Measurements from ENCODE around the gene RAD51C.

- TF ChIP-seq, protein P1, sequence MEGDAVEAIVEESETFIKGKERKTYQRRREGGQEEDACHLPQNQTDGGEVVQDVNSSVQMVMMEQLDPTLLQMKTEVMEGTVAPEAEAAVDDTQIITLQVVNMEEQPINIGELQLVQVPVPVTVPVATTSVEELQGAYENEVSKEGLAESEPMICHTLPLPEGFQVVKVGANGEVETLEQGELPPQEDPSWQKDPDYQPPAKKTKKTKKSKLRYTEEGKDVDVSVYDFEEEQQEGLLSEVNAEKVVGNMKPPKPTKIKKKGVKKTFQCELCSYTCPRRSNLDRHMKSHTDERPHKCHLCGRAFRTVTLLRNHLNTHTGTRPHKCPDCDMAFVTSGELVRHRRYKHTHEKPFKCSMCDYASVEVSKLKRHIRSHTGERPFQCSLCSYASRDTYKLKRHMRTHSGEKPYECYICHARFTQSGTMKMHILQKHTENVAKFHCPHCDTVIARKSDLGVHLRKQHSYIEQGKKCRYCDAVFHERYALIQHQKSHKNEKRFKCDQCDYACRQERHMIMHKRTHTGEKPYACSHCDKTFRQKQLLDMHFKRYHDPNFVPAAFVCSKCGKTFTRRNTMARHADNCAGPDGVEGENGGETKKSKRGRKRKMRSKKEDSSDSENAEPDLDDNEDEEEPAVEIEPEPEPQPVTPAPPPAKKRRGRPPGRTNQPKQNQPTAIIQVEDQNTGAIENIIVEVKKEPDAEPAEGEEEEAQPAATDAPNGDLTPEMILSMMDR (IDR thresholded peaks at IDR 0.05): no peak
- TF ChIP-seq EZH2 (IDR thresholded peaks at IDR 0.05): no peak
Measured at GRCh38 chr17:58702708-58703107, 10.3 kb downstream of the RAD51C start.

Data from neural progenitor cell (in vitro differentiated cells).